ENCODE results near the gene FOXO3. TPM values are rescaled to one million over a fixed set of nuclear protein-coding genes. Genes with fewer than 3 reads are reported as not detected.

Gene FOXO3
- total RNA-seq, 3 donors from 2014 or later = 107 to 181 (median 155) TPM

DNA sequence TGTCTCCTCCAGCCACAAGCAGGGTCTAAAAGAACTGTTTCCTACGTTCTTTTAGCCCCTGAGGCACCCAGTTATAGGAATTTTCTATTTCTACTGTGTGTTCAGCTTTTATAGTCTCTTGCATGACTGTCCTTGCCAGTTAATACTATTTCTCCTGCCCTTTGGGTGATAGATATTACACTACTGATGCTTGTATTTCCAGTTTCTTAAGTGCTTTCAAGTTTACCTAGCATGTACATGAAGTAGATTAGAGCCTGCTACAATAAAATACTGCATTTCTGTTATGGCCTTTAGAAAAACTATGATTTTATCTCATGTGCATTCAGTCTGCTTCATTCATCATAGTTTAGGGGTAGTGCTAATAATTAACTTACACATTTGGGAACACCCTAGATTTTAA is 89.6 kb downstream of the FOXO3 start:
- Histone ChIP-seq H3K27me3 (no peaks in the 10 kb centered on the region), H3K4me1 (peaks cover 27 to 58% of the 10 kb centered on the region in 2 donors), H3K4me3 (no peak overlapping the region), H3K27ac (peak overlapping the region; percentile 74 to 86), H3K9me3 (no peaks in the 10 kb centered on the region), H3K36me3 (no peaks in the 10 kb centered on the region)
- intact Hi-C loops (cut with DNase I; ENCODE audit: low total_unique reads) = no loop called here
- TF ChIP-seq POLR2A (IDR thresholded peaks at IDR 0.05) (no peak), POLR2AphosphoS5 (IDR thresholded peaks at IDR 0.05) (no peak)
- TF ChIP-seq, protein P1, sequence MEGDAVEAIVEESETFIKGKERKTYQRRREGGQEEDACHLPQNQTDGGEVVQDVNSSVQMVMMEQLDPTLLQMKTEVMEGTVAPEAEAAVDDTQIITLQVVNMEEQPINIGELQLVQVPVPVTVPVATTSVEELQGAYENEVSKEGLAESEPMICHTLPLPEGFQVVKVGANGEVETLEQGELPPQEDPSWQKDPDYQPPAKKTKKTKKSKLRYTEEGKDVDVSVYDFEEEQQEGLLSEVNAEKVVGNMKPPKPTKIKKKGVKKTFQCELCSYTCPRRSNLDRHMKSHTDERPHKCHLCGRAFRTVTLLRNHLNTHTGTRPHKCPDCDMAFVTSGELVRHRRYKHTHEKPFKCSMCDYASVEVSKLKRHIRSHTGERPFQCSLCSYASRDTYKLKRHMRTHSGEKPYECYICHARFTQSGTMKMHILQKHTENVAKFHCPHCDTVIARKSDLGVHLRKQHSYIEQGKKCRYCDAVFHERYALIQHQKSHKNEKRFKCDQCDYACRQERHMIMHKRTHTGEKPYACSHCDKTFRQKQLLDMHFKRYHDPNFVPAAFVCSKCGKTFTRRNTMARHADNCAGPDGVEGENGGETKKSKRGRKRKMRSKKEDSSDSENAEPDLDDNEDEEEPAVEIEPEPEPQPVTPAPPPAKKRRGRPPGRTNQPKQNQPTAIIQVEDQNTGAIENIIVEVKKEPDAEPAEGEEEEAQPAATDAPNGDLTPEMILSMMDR (IDR thresholded peaks at IDR 0.05) = no peak
- no peak for DNase-seq (ENCODE audit: low spot score in 2 of 2)

DNA sequence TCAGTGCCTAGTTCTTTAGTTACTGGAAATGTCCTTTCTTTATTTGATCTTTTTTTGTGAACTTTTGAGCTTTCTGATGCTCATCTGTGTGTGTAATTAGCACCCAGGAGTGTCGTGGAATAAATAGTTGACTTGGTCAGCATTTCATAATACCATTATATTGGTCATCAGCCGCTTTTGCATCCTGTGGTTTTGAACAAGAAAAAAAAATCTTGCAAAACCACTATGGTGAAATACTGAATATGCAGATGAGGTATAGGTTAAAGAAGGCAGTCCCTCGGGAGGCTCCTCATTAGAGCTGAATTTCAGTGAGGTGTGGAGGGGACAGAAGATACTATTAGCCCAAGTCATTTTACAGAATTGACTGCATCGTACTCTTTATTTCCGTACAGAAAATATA is 90.1 kb downstream of the FOXO3 start:
- peak overlapping the region; percentile 86 to 92 for H3K27ac ChIP-seq
- no peaks in the 10 kb centered on the region for H3K36me3 ChIP-seq
- no peaks in the 10 kb centered on the region for H3K9me3 ChIP-seq
- H3K4me1 ChIP-seq = peaks cover 32 to 62% of the 10 kb centered on the region in 2 donors
- peak overlapping the region in 1 of 3 donors; percentile 15 for H3K4me3 ChIP-seq
- intact Hi-C loops (cut with DNase I; ENCODE audit: low total_unique reads) = no loop called here
- no peak for TF ChIP-seq POLR2A (IDR thresholded peaks at IDR 0.05)
- no peaks in the 10 kb centered on the region for H3K27me3 ChIP-seq
- no peak for DNase-seq (ENCODE audit: low spot score in 2 of 2)

DNA sequence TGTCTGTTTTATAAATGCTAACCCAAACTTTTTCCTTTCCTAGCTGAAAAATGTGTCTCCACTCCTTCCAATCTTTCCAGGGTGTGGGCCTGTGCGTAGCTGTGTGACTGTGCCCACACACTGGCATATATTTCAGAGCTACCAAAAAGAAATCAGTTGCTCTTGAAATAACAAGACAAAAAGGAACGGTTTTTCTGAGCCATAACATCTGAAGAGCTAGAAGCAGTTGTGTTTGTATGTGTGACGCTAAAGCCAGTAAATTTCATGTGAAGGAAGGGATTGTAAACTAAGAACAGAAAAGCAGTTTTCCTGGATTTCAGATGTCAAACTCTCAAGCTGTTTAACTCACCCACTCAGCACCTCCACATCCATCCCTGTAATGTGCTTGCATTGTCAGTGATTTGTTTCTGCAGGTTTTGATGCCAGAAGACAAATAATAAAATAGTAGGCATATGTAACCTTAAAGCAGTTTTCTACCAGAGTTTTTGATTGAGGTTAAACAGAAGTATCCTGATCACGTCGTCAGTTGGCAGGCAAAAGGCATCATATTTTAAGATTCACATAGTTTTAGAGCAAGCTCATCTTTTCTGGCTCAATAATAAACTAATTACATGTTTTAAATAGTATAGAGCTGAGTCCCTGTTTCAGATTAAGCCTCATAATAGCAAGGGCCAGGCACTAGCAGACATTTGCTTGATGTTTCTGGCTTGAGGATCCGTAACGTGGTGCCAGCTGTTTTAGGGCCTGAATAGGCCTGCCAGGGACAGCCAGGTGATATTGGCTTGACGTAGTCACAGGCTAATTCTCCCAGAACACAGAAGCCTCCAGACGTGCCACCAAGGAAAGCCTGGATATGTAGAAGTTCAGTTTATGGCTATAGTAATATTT is 90.9 kb downstream of the FOXO3 start:
- H3K9me3 ChIP-seq = no peaks in the 10 kb centered on the region
- intact Hi-C loops (cut with DNase I; ENCODE audit: low total_unique reads) = no loop called here
- peak overlapping the region in 1 of 3 donors; percentile 27 for H3K4me3 ChIP-seq
- peaks cover 32 to 64% of the 10 kb centered on the region in 2 donors for H3K4me1 ChIP-seq
- TF ChIP-seq POLR2AphosphoS5 (IDR thresholded peaks at IDR 0.05) = peak in 1 of 3 donors; percentile 30
- TF ChIP-seq, protein P1 (IDR thresholded peaks at IDR 0.05) = no peak
- no peaks in the 10 kb centered on the region for H3K27me3 ChIP-seq
- no peaks in the 10 kb centered on the region for H3K36me3 ChIP-seq
- peak overlapping the region; percentile 86 to 92 for H3K27ac ChIP-seq
- DNase-seq (ENCODE audit: low spot score in 2 of 2) = peak in 1 of 2 donors; percentile 75

DNA sequence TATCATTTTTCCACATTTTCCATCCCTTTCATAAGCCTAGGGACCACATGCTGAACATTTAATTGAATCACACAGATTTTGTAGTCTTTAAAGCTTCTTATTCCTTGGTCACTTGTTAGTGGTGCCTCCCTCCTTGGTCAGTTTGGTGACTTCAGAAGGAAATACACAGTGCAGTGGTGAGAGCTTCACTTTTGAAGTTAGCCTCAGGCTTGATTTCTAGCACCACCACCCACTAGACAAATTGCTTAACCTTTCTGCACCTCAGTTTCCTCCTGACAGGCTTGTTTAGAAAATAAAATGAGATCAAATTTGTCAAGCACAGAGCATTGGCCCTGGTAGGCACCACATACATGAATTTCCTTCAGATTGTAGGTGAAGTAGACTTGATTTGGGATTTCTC is 91.7 kb downstream of the FOXO3 start:
- DNase-seq (ENCODE audit: low spot score in 2 of 2) = no peak
- H3K27me3 ChIP-seq = no peaks in the 10 kb centered on the region
- peaks cover 32 to 61% of the 10 kb centered on the region in 2 donors for H3K4me1 ChIP-seq
- TF ChIP-seq, protein P1 (IDR thresholded peaks at IDR 0.05) = no peak
- TF ChIP-seq POLR2A (IDR thresholded peaks at IDR 0.05) = no peak
- H3K27ac ChIP-seq = peak overlapping the region; percentile 86 to 92
- intact Hi-C loops (cut with DNase I; ENCODE audit: low total_unique reads) = no loop called here
- no peaks in the 10 kb centered on the region for H3K9me3 ChIP-seq
- H3K4me3 ChIP-seq = peak overlapping the region in 1 of 3 donors; percentile 27
- H3K36me3 ChIP-seq = no peaks in the 10 kb centered on the region

DNA sequence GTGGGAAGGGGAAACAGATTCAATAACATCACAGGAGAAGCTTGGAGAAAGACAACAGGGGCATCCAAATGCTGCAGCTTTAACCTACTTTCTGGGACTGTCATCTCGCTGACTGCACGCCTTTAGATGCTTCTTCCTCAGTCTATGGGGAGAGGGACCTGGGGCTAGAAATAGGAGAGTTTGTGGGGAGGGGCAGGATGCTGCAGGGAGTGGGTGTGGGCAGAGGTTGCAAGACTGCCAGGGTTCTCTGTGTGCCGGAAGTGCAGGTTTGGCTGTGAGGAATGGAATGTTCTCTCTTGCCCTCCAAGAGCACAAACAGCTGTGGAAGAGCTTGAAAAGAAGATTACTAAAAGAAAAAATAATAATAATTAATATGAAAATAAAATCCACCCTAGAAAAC is 93.2 kb downstream of the FOXO3 start:
- intact Hi-C loops (cut with DNase I; ENCODE audit: low total_unique reads) = no loop called here
- no peaks in the 10 kb centered on the region for H3K27me3 ChIP-seq
- H3K4me1 ChIP-seq = peaks cover 32 to 65% of the 10 kb centered on the region in 2 donors
- TF ChIP-seq POLR2A (IDR thresholded peaks at IDR 0.05) (no peak), POLR2AphosphoS5 (IDR thresholded peaks at IDR 0.05) (peak; percentile 32 to 37 (median 35))
- H3K36me3 ChIP-seq = no peaks in the 10 kb centered on the region
- peak overlapping the region in 2 of 3 donors; percentile 3 for H3K4me3 ChIP-seq
- no peaks in the 10 kb centered on the region for H3K9me3 ChIP-seq
- peak overlapping the region; percentile 86 to 92 for H3K27ac ChIP-seq
- peak in 1 of 2 donors; percentile 70 for DNase-seq (ENCODE audit: low spot score in 2 of 2)

DNA sequence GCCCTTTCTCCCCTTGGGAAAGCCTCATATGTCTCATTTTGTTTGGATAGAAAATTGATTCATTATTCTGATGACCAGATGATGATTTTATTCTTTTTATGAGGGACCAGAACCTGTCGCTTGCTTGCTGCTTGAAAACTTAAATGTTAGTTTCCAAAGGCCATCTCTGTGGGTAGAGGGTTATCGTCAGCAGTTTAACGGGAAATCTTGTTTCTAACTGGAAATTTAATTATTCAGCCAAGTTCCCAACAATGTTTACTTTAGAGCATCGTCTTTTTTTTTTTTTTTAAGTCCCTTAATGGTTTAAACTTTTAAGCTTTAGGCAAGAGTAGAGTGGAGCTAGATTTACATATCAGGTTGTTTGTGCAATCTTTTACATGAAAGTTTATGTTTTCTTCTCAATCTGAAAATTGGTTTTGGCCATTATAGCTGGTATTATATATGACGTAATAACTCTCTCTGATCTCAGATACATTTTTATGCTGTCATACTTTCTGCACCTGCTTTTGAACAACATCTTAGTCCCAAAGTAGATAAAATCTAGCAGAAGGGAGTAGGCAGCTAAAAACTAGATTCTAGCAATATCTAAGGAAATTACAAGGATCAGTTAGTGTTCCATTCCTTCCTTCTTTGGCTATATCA is 93.9 kb downstream of the FOXO3 start:
- H3K4me3 ChIP-seq = peak overlapping the region in 1 of 3 donors; percentile 3
- H3K4me1 ChIP-seq = peaks cover 34 to 65% of the 10 kb centered on the region in 2 donors
- no peak for DNase-seq (ENCODE audit: low spot score in 2 of 2)
- no peaks in the 10 kb centered on the region for H3K9me3 ChIP-seq
- intact Hi-C loops (cut with DNase I; ENCODE audit: low total_unique reads) = no loop called here
- TF ChIP-seq POLR2AphosphoS5 (IDR thresholded peaks at IDR 0.05) (no peak), POLR2A (IDR thresholded peaks at IDR 0.05) (no peak)
- TF ChIP-seq, protein P1 (IDR thresholded peaks at IDR 0.05) = no peak
- H3K36me3 ChIP-seq = no peaks in the 10 kb centered on the region
- no peaks in the 10 kb centered on the region for H3K27me3 ChIP-seq
- peak overlapping the region; percentile 86 to 92 for H3K27ac ChIP-seq

Measured in breast epithelium (tissue), 4 donors.